ENCODE results near the gene STMN1. TPM values are rescaled to one million over a fixed set of nuclear protein-coding genes. Genes with fewer than 3 reads are reported as not detected.

Gene STMN1
- total RNA-seq, 1 donor, result 85.9 TPM

DNA sequence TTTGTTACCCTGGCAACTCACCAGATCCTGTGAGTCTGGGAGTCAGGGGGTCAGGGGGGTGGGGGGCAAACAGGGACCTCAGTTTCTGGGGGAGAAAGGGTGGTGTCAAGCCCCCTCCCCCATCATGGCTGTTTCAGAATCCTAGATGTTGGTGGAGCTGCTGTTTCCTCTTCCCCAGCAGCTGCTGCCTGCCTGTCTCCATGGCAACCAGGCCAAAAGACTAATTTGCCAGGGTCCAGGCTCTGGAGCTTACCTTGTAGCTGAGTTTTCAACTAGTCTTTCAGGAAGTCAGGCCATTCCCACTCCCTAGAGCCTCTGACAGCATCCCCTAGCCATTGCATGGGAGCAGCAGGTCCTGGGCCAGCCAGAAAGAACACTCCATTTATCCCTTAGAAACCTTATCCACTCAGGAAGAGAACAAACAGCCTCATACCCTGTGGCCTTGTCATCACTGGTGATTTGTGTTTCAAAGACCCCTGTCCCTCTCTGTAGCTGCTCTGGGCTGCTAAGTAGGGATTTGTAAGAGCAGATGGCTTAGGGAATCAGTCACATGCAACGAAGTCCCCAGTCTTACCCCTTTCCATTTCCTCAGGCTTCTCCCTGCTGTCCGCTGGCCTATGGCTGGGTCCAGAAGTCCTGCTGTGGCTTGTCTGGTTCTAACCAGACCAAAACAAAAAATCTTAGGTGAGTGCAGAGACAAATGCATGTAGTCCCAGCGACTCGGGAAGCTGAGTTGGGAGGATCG, 21.5 kb upstream of the STMN1 start:
- TF ChIP-seq, protein P1, sequence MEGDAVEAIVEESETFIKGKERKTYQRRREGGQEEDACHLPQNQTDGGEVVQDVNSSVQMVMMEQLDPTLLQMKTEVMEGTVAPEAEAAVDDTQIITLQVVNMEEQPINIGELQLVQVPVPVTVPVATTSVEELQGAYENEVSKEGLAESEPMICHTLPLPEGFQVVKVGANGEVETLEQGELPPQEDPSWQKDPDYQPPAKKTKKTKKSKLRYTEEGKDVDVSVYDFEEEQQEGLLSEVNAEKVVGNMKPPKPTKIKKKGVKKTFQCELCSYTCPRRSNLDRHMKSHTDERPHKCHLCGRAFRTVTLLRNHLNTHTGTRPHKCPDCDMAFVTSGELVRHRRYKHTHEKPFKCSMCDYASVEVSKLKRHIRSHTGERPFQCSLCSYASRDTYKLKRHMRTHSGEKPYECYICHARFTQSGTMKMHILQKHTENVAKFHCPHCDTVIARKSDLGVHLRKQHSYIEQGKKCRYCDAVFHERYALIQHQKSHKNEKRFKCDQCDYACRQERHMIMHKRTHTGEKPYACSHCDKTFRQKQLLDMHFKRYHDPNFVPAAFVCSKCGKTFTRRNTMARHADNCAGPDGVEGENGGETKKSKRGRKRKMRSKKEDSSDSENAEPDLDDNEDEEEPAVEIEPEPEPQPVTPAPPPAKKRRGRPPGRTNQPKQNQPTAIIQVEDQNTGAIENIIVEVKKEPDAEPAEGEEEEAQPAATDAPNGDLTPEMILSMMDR (IDR thresholded peaks at IDR 0.05; ENCODE audit: insufficient read depth, low read depth, low read length), result no peak
- no peak for DNase-seq (ENCODE audit: low read depth)
- H3K4me3 ChIP-seq (ENCODE audit: low read depth, low read length), result no peak overlapping the region

- TF ChIP-seq, protein P1 (IDR thresholded peaks at IDR 0.05; ENCODE audit: insufficient read depth, low read depth, low read length), result no peak
- no peak for DNase-seq (ENCODE audit: low read depth)
- H3K4me3 ChIP-seq (ENCODE audit: low read depth, low read length), result no peak overlapping the region
Measured at GRCh38 chr1:25926731-25927496, 20.7 kb upstream of the STMN1 start.

- no peak for DNase-seq (ENCODE audit: low read depth)
Measured at GRCh38 chr1:25924454-25924853, 18.2 kb upstream of the STMN1 start.

DNA sequence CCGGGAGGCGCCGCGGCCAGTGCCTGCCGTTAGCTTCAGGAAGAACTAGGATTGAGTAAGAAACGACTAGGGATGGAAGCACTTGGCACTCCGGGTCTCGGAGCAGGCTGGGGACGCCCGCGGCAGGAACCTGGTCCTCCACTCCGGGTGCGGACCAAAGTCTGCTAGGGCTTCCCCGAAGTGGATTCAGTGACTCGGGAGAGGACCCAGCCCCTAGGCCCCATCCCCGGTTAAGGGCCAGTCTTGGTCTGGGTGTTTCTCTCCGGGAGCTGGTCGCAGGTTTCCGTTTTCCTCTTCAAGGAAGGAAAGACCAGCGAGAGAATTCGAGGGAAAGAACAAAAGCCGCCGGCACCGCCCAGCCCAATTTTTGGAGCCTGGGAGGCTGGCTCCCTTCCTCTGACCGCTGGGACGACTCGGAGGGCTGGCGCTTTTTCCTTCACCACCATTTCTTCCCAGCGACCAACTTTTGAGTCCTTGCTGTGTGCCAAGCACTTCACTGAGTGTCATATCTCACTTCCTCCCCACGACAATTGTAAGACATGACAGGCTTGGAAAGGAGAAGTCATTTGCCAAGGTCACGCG, 16.8 kb upstream of the STMN1 start:
- no peak for DNase-seq (ENCODE audit: low read depth)
- H3K4me3 ChIP-seq (ENCODE audit: low read depth, low read length), result peak overlapping the region; percentile 54
- TF ChIP-seq, protein P1 (IDR thresholded peaks at IDR 0.05; ENCODE audit: insufficient read depth, low read depth, low read length), result no peak

More at GRCh38 chr1:25924454-25924853, 18.2 kb upstream of the STMN1 start:
- H3K4me3 ChIP-seq (ENCODE audit: low read depth, low read length), result no peak overlapping the region
- TF ChIP-seq, protein P1 (IDR thresholded peaks at IDR 0.05; ENCODE audit: insufficient read depth, low read depth, low read length), result no peak

DNA sequence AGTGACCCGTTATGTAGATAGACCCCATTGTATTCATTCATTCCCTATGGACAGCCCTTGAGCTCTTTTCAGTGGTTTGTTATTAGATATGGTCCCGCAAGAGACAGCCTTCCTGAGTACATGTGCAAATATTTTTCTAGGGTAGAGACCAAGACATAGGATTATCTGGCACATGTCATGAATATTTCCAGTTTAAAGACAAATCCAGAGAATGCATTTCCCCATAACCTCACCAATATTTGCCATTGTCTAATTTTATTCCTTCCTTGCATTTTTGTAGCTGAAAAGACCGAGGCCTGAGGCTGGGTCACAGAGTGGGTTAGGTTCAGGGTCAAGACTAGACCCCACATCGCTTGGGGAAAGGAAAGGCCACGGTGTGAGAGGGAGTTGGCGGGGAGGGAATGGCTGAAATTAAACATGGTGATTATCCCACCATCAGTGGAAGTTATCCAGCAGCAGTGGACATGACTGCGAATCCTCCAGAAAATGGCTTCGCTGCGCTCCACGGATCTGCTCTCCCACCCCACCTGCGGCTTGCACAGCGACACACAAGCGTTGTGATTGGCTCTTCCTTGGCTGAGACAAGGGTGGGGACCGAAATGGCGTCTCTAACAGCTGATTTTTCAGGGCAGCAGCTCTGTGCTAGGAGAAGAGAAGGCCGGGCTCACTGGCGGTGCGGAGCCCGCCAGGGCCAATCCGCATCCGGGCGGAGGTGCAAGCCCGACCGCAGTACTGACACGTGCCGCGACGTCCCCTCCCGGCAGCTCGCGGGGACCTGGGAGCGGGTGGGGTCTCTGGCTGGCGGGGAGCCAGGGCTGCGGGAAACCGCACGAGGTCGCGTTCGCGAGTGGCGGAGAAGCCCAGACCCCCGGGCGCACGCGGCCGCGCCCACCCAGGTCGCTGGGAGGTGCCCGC, 16.1 kb upstream of the STMN1 start:
- DNase-seq (ENCODE audit: low read depth), result peak; percentile 15
- TF ChIP-seq, protein P1 (IDR thresholded peaks at IDR 0.05; ENCODE audit: insufficient read depth, low read depth, low read length), result no peak
- peak overlapping the region; percentile 54 for H3K4me3 ChIP-seq (ENCODE audit: low read depth, low read length)

DNA sequence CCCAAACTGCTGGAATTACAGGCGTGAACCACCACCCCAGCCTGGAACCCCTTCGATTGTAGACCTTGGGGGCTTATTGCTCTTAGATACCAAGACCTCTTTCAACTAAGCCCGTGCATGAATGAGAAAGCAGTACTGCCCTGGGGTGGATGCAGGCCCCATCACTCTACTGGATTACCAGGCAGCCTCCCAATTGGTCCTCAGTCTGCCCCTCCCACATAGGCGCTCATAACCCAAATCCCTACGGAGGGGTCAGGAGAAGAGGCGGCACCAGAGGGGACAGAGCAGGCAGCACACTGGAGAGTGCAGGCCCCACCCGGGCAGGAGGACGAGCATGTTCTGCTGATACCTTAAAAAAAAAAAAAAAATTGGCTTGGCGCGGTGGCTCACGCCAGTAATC, 12.4 kb upstream of the STMN1 start:
- DNase-seq (ENCODE audit: low read depth), result no peak
- TF ChIP-seq, protein P1 (IDR thresholded peaks at IDR 0.05; ENCODE audit: insufficient read depth, low read depth, low read length), result no peak

More for the DNA sequence above, 12.4 kb upstream of the STMN1 start:
- H3K4me3 ChIP-seq (ENCODE audit: low read depth, low read length), result no peak overlapping the region

Measured in fibroblast of villous mesenchyme (primary cell).